LNCaP clone FGC (cell line): ENCODE data around the gene SLC7A1.

Source experiments
- DNase-seq: peaks from one replicate; pipeline ENCODE4 v3.0.0-alpha.2; 2011; ENCODE audit warnings: low read depth
- H3K4me3 ChIP-seq: 2 replicates; pipeline ENCODE4 v1.5.1; 2011; ENCODE audit warnings: mild to moderate bottlenecking, low read depth, low read length, control low read depth
- CTCF ChIP-seq: IDR thresholded peaks from 2 replicates; pipeline ENCODE4 v1.5.1; 2012; ENCODE audit warnings: mild to moderate bottlenecking; ENCODE audit not compliant: control insufficient read depth, insufficient read depth; ENCODE audit errors: extremely low read depth

SLC7A1 gene

DNA sequence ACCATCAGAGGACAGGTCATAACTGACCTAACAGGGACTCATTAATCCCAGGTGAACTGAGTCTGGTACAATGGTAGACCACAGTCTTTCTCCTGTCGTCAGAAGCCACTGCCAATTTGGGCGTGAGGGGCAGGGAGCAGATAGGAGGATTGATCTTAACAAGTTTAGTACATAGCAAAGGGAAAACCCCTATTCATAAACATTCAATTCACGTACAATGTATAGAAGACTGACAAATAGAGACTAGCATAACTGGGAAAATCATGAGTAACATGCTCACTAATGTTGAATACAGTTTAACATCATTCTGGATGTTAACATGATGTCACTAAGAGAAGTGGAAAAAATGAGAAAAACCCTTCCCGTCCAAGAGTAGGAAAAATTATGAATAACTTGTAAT, 54.1 kb downstream of the SLC7A1 start:
- no peak for TF ChIP-seq CTCF
- DNase-seq = no peak
- H3K4me3 ChIP-seq = no peak overlapping the region

DNA sequence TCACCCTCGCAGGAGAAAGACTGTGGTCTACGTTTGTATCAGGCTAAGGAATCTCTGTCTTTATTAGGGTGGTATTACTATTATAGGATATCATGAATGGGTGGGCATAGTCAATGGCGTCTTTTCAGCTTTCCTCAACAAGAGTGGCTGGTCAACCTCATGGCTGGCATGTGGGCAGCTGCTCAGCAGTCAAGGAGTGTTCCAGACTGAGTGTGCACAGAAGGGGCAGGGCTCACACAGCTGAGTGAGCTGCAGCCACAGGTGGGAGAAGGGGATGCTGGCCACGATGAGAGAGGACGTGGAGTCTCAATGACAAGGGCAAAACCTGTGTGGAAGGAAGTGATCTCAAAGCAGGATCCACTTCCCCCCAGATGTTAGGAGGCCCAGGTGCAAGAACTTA, 54.7 kb downstream of the SLC7A1 start:
- no peak for TF ChIP-seq CTCF

DNA sequence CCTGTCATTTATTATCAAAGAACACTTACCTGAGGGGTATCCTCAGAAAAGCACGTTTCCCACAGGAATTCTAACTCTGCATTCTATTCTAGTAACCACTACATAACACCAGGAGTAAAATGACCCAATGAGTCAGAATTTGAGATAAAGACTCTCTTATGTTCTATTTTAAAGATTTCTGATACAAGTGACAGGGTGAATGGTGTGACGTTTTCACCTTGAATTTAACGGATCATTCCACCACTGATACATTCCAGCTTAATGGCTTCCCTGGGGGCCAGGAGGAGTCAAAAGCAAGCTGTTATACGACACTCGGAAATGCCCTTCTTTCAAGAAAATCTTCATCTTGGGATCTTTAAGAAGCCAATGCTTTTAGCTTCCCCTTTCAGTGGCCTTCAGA, 55.2 kb downstream of the SLC7A1 start:
- no peak for TF ChIP-seq CTCF
- H3K4me3 ChIP-seq = no peak overlapping the region
- DNase-seq = no peak

More for the DNA sequence above, 54.7 kb downstream of the SLC7A1 start:
- no peak overlapping the region for H3K4me3 ChIP-seq
- no peak for DNase-seq

DNA sequence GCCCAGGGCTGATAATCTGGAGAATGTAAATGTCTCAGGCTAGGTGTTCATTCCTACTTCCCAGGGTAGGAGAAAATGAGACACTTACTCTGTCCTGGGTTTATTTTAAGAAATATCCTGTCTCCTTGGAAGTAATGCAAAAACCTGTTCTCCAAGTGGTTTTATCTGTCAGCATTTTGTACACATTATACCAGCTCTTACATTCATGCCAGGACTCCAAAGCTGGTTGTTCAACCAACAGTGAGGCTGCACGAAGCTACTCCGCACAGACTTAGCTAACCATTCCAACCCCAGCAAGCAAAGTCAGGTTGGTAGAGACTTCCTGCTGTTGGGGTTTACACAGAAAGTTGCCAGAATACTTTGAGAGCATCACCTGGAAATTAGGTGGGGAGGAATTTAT, 55.6 kb downstream of the SLC7A1 start:
- no peak for TF ChIP-seq CTCF
- no peak overlapping the region for H3K4me3 ChIP-seq
- peak; percentile 60 for DNase-seq

- H3K4me3 ChIP-seq = no peak overlapping the region
- no peak for TF ChIP-seq CTCF
- DNase-seq = no peak
Observed at GRCh38 chr13:29538652-29539040, 56.8 kb downstream of the SLC7A1 start.

DNA sequence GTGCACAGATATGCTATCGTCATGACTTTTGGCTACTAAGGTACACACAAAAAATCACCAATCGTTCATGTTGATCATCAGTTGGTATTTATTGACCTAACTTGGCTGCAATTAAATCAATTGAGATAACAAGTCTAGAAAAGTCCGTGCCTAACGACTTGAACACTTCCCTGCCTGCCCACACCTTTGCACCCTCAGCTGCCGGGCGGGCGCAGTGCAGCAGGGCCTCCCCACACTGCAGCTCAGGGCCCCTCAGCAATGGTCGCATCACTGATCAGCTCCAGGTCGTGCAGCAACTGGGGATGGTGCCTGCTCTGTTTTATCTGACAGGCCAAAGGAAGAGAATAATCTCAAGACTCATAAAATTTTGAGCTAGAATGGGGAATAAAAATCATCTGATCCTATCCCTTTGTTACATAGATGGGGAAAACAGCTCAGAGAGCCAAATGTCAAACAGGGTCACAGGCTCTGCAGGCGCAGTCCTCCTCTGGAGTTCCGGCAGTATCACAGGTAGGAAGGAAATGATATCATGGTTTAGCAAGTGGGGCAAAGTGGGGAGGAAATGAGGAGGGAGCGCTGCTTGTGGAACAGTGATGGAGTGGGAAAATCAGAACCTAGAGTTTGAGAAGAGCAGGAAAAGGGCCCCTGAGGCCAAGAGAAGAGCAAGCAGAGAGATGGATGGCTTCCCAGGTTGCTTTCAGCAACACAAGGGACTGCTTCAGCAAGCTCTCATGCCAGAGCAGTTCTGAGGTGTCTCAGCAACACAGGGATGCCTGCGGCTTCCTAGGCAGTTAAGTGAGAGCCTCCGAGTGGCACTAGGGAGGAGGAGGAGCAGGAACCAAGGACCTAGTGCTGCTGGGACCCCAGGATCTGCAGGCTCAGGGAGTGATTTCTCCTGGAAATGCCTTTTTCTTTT, 57.5 kb downstream of the SLC7A1 start:
- TF ChIP-seq CTCF = no peak
- DNase-seq = no peak
- no peak overlapping the region for H3K4me3 ChIP-seq

DNA sequence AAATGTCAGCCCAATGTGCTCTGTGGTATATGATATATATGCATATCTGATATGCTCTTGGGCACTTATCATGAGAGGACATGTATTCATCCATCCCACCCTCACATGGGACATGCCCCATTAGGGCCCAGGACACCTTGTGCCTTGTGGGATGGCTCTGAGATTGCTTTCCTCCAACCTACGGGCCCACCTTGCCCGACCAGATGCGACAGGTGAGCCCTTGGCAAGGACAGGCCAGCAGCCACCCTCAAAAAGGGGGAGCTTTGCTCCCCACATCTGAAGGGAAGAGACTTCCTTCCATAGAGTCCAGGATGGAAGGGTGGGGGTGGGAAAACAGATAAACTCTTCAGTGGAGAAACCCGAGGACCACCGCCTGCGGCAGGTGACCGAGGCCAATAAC, 58.6 kb downstream of the SLC7A1 start:
- no peak for TF ChIP-seq CTCF
- no peak overlapping the region for H3K4me3 ChIP-seq
- DNase-seq = no peak
